Small intestine (tissue), 7 donors: ENCODE data around the gene NVL. TPM values are rescaled to one million over a fixed set of nuclear protein-coding genes. Genes with fewer than 3 reads are reported as not detected.
A peak's percentile ranks its signal among the peaks of the same experiment; 100 is the strongest.
"Not testable (repeated sequence)": the region's sequence is repeated elsewhere in the genome, so short reads cannot be mapped to it uniquely, and the experiment has no call there.

Experiments
- DNase-seq, 2 donors: peaks; one replicate each; pipeline versions ENCODE4 v3.0.0 to v3.0.0-alpha.2; 2013
- FAIRE-seq: peaks from 2 replicates; lab custom pipeline; 2012; peaks lifted over from hg19 to GRCh38; lab: Jason Lieb, UNC
- H3K27ac ChIP-seq, 3 donors: one replicate each; pipeline ENCODE4 v1.5.1; 2013; ENCODE audit warnings: low read length in 2 of 3, mild to moderate bottlenecking in 2 of 3, control low read depth in 1 of 3, inconsistent platforms in 1 of 3, low read depth in 1 of 3, moderate library complexity in 1 of 3
- H3K27me3 ChIP-seq, 3 donors: one replicate each; pipeline ENCODE4 v1.6.1; 2013; ENCODE audit warnings: low read length in 3 of 3, inconsistent platforms in 1 of 3; ENCODE audit not compliant: control insufficient read depth in 3 of 3, insufficient read depth in 3 of 3
- H3K36me3 ChIP-seq, 3 donors: one replicate each; pipeline ENCODE4 v1.6.1; 2013; ENCODE audit warnings: low read length in 3 of 3, inconsistent platforms in 1 of 3, low read depth in 1 of 3, mild to moderate bottlenecking in 1 of 3, moderate library complexity in 1 of 3; ENCODE audit not compliant: control insufficient read depth in 3 of 3, insufficient read depth in 2 of 3
- H3K4me1 ChIP-seq, 3 donors: one replicate each; pipeline ENCODE4 v1.6.1; 2013; ENCODE audit warnings: low read length in 2 of 3, inconsistent platforms in 1 of 3, low read depth in 1 of 3, mild to moderate bottlenecking in 1 of 3, moderate library complexity in 1 of 3; ENCODE audit not compliant: control insufficient read depth in 3 of 3, insufficient read depth in 2 of 3
- H3K4me3 ChIP-seq, 3 donors: one replicate each; pipeline ENCODE4 v1.5.1; 2013; ENCODE audit warnings: low read length in 3 of 3, control low read depth in 1 of 3, inconsistent platforms in 1 of 3, low read depth in 1 of 3, mild to moderate bottlenecking in 1 of 3, moderate library complexity in 1 of 3
- H3K9me3 ChIP-seq, 2 donors: one replicate each; pipeline ENCODE4 v1.6.1; 2013; ENCODE audit warnings: low read depth in 1 of 2, low read length in 1 of 2; ENCODE audit not compliant: control insufficient read depth in 2 of 2, insufficient read depth in 1 of 2
- WGBS, 3 donors: extraction: QIAGEN DNeasy Blood & Tissue Kit; methylation state at CpG; one replicate each; pipeline ENCODE4 v1.1.7; 2013; 5-methylcytosine and 5-hydroxymethylcytosine counted together
- polyA plus RNA-seq, 4 donors: library from polyadenylated mRNA; stranded (reverse) in 3 of 4; unstranded in 1 of 4; fragments of 200-250 nt in 3 of 4; fragments of 120-200 nt in 1 of 4; gene quantifications; one replicate each; pipeline versions ENCODE4 v1.2.1 to v1.2.3, GENCODE V29; 2013
- donor health status: healthy with polysubstance abuse.
- donor health status: control.
- donor health status: control.
- donor health status: Bipolar disorder and iron deficiency.
- donor health status: healthy.

The NVL gene
- polyA plus RNA-seq, 4 donors: 16.4 to 39.1 (median 22.3) TPM

- peak overlapping the region; percentile 56 to 78 (median 69) for H3K27ac ChIP-seq
- H3K9me3 ChIP-seq: no peaks in the 10 kb centered on the region
- DNase-seq (peak; percentile 53 to 86), FAIRE-seq (no peak)
- WGBS, 3 donors: 15 to 59% (median 41%) methylated on average over 13 of the region's 13 CpGs
- no peak overlapping the region for H3K4me3 ChIP-seq
- peaks cover 2 to 44% (median 4%) of the 10 kb centered on the region in 3 donors for H3K4me1 ChIP-seq
- H3K27me3 ChIP-seq: no peaks in the 10 kb centered on the region
- H3K36me3 ChIP-seq: no peaks in the 10 kb centered on the region
These were observed 117.3 kb downstream of the NVL start for GRCh38 chr1:224212618-224213061.

GRCh38 chr1:224211206-224211962 is 118.6 kb downstream of the NVL start:
- H3K4me1 ChIP-seq: peaks cover 2 to 46% (median 4%) of the 10 kb centered on the region in 3 donors
- H3K9me3 ChIP-seq: no peaks in the 10 kb centered on the region
- DNase-seq: peak; percentile 84 to 89
- peak overlapping the region; percentile 7 to 75 (median 56) for H3K27ac ChIP-seq
- H3K27me3 ChIP-seq: no peaks in the 10 kb centered on the region
- no peaks in the 10 kb centered on the region for H3K36me3 ChIP-seq
- WGBS, 3 donors: 13 to 46% (median 39%) methylated on average over 4 of the region's 4 CpGs
- H3K4me3 ChIP-seq: no peak overlapping the region
- FAIRE-seq: no peak

GRCh38 chr1:224205931-224206538 is 123.9 kb downstream of the NVL start:
- DNase-seq: peak in 1 of 2 donors; percentile 55
- H3K27ac ChIP-seq: peak overlapping the region in 2 of 3 donors; percentile 60 to 83
- H3K4me1 ChIP-seq: peaks cover 0 to 44% (median 6%) of the 10 kb centered on the region in 3 donors
- not testable (repeated sequence) for H3K27me3 ChIP-seq, H3K4me3 ChIP-seq, H3K36me3 ChIP-seq, FAIRE-seq, H3K9me3 ChIP-seq
- 72 to 84% (median 79%) methylated on average over 10 of the region's 10 CpGs for WGBS, 3 donors

- Histone ChIP-seq H3K36me3 (peaks cover 0 to 4% (median 0%) of the 10 kb centered on the region in 3 donors), H3K9me3 (no peaks in the 10 kb centered on the region), H3K27me3 (no peaks in the 10 kb centered on the region), H3K4me1 (peaks cover 0 to 43% (median 6%) of the 10 kb centered on the region in 3 donors), H3K4me3 (no peak overlapping the region), H3K27ac (peak overlapping the region; percentile 60 to 83 (median 81))
- FAIRE-seq: no peak
- WGBS, 3 donors: 18 to 26% (median 26%) methylated on average over 4 of the region's 4 CpGs
- DNase-seq: peak; percentile 34 to 85
These were observed 124.5 kb downstream of the NVL start for GRCh38 chr1:224205438-224205840.

- DNase-seq: peak in 1 of 2 donors; percentile 43
- Histone ChIP-seq H3K4me1 (peaks cover 0 to 35% (median 4%) of the 10 kb centered on the region in 3 donors), H3K9me3 (no peaks in the 10 kb centered on the region), H3K36me3 (peaks cover 0 to 4% (median 0%) of the 10 kb centered on the region in 3 donors), H3K27ac (no peak overlapping the region), H3K27me3 (no peaks in the 10 kb centered on the region), H3K4me3 (no peak overlapping the region)
- 53 to 63% (median 58%) methylated on average over 8 of the region's 8 CpGs for WGBS, 3 donors
- FAIRE-seq: no peak
These were observed 126.5 kb downstream of the NVL start for GRCh38 chr1:224203243-224204016.

GRCh38 chr1:224201853-224202252 is 128.1 kb downstream of the NVL start:
- H3K27ac ChIP-seq: peak overlapping the region in 1 of 3 donors; percentile 84
- H3K36me3 ChIP-seq: peaks cover 0 to 4% (median 0%) of the 10 kb centered on the region in 3 donors
- H3K27me3 ChIP-seq: no peaks in the 10 kb centered on the region
- no peak overlapping the region for H3K4me3 ChIP-seq
- WGBS, 3 donors: 87 to 92% (median 89%) methylated on average over 4 of the region's 4 CpGs
- no peaks in the 10 kb centered on the region for H3K9me3 ChIP-seq
- DNase-seq (no peak), FAIRE-seq (no peak)
- H3K4me1 ChIP-seq: peaks cover 0 to 41% (median 4%) of the 10 kb centered on the region in 3 donors

- Histone ChIP-seq H3K36me3 (peaks cover 0 to 4% (median 0%) of the 10 kb centered on the region in 3 donors), H3K4me1 (peaks cover 0 to 42% (median 4%) of the 10 kb centered on the region in 3 donors), H3K27me3 (no peaks in the 10 kb centered on the region), H3K9me3 (no peaks in the 10 kb centered on the region), H3K4me3 (no peak overlapping the region), H3K27ac (peak overlapping the region in 1 of 3 donors; percentile 84)
- FAIRE-seq: no peak
- peak; percentile 42 to 72 for DNase-seq
- WGBS, 3 donors: 64 to 83% (median 75%) methylated on average over 5 of the region's 5 CpGs
These were observed 128.6 kb downstream of the NVL start for GRCh38 chr1:224201383-224201782.

GRCh38 chr1:224199679-224200078 is 130.3 kb downstream of the NVL start:
- Histone ChIP-seq H3K27ac (no peak overlapping the region), H3K9me3 (no peaks in the 10 kb centered on the region), H3K36me3 (peaks cover 0 to 7% (median 0%) of the 10 kb centered on the region in 3 donors), H3K4me3 (no peak overlapping the region), H3K4me1 (peaks cover 2 to 39% (median 3%) of the 10 kb centered on the region in 3 donors), H3K27me3 (no peaks in the 10 kb centered on the region)
- FAIRE-seq: no peak
- peak in 1 of 2 donors; percentile 22 for DNase-seq
- 16 to 58% (median 40%) methylated on average over 2 of the region's 2 CpGs for WGBS, 3 donors
